ENCODE results near the gene GALNTL6.
A peak's percentile ranks its signal among the peaks of the same experiment; 100 is the strongest.
"Not testable (repeated sequence)": the region's sequence is repeated elsewhere in the genome, so short reads cannot be mapped to it uniquely, and the experiment has no call there.

Gene GALNTL6

GRCh38 chr4:172830295-172830764, 1017.1 kb downstream of the GALNTL6 start:
- DNase-seq = peak in 1 of 2 donors; percentile 2

DNA sequence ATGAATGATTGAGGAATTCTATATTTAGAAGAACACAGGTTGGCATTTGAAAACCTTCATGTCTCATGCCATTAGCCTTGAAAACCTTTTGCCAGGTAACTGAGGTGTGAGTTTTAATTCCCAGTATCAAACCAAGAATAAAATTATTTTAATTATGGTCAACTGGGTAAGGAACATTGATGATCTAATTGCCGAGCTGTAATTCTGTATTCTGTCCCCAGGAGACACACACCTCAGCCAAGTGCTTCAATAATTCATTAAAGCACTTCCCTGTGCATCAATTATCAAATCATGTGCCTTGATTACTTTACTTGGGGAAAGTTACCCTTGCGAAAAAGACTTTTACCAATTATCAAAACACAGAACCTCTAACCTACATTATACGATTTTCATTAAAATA, 1023.5 kb downstream of the GALNTL6 start:
- no peak for DNase-seq

- DNase-seq = no peak
These were observed 1024.9 kb downstream of the GALNTL6 start for GRCh38 chr4:172838111-172838510.

GRCh38 chr4:172838943-172839342, 1025.7 kb downstream of the GALNTL6 start:
- no peak for DNase-seq

DNA sequence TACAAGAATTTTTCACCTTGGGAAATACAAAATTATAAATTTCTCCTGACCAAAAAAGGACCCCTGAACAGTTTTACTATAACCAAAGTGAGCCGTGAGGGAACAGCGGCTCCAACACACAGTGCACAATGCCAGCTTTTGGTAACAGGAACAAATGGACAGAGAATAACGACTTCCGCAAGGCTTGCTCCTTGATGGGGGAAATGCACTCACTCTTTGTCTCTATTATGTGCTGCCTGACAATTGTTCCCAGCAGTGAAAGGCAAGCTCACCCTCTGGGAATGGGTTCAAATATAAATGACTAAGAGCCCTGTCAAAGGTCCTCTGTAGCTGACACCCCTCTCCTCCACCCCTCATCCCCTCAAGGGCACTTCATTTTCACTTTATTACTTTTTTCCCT, 1029.6 kb downstream of the GALNTL6 start:
- DNase-seq = no peak

DNA sequence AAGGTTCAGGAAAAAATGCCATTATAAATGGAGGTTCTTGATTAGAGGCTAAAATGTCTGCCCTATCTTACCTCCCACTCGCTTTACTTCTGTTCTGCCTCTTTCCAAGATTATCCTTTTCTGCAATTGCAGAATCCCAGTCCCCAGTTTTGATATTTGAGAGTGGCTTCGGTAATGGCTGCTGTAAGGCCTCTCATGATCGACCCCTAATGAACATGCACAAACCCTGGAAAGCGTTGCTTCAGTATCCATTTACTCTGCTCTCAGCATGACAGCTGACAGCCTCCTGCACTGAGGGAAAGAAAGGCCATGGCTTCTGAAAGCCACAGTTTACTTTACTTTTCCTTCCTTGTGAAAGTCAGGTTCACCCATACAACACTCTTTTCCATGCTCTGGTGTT, 1030.0 kb downstream of the GALNTL6 start:
- DNase-seq = no peak

DNA sequence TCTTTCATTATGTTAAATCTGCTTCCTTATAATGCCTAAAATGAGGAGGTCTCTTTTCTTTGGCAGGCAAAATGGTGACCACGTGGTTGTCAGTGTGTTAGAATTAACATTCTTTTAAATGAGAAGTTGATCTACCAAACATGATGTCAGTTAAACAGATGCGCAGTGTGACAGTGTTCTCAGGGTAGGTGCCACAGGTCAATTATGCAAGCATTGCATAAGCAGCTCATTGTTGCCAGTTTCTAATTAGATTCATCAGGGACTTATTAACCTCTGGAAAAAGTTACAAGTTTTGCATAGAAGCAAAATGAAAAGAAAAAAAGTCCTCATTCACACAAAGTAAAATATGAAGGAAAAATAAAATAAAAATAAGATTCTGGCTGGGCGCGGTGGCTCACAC, 1031.4 kb downstream of the GALNTL6 start:
- no peak for DNase-seq

- DNase-seq = no peak
These were observed 1032.1 kb downstream of the GALNTL6 start for GRCh38 chr4:172845281-172845680.

GRCh38 chr4:172850838-172851237, 1037.6 kb downstream of the GALNTL6 start:
- DNase-seq = no peak

GRCh38 chr4:172851534-172851933, 1038.3 kb downstream of the GALNTL6 start:
- no peak for DNase-seq

GRCh38 chr4:172857026-172857425, 1043.8 kb downstream of the GALNTL6 start:
- DNase-seq = no peak

- no peak for DNase-seq
These were observed 1045.6 kb downstream of the GALNTL6 start for GRCh38 chr4:172858731-172859230.

- no peak for DNase-seq
These were observed 1051.9 kb downstream of the GALNTL6 start for GRCh38 chr4:172865103-172865502.

DNA sequence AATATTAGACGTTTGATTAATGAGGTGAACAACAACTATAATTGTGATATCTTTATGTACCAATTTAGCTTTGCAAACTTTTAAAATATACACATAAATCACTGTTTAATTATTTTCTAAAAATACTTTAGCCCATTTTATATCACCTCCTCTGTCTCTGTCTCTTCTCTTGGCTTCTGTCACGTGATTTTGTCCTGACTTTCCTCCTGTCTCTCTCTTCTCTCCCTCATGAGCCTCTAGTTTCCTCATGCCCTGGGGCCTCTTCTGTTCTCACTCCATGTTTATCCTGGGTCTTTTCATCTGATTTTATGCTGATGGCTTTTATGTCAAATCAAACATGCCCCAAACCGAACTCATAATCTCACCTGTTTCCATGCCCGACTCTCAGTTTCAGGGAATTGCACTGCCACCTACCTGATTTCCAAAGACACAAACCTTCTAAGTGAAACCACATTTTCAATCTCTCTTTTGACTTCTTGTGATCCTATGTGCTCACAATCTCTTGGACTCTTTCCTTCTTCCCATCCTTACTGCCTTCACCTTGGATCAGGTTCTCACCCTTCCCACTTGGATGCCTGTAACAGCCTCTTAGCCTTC, 1052.4 kb downstream of the GALNTL6 start:
- DNase-seq = no peak

- DNase-seq = no peak
These were observed 1053.2 kb downstream of the GALNTL6 start for GRCh38 chr4:172866421-172866820.

DNA sequence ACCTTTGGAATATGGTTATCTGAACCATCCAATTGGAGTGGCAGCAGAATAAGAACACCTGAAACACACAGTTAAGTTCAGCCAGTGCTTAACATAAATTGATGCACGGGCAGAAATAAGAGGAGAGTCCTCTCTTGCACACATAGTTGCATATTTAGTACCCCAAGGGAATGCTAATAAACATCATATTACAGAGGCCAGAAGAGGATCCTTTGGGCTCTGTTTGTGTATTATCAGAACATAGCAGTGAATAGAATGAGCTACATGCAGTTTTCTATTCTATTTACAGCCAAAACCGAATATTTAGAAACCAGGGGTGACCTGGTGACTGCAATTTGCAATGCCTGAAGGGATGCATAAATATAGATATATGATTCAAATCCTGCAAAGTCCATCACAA, 1054.6 kb downstream of the GALNTL6 start:
- no peak for DNase-seq

DNA sequence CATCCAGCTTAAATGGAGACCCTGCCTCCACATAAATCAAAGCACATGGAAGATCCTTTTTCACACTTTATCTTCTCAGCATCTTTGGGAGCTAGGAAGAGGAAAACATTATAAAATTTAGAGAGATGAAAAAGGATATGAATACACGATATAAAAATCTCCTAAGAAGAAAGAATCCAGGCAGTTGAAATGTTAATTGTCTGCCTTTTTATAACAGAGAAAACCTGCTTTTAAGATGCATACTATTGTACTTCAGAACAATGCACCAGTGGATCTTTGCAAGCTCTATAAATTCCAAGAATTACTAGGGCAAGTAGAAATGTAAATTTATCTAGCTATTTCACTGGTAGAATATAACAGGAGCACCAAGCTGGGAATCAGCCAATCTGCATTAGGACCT, 1055.1 kb downstream of the GALNTL6 start:
- no peak for DNase-seq

DNA sequence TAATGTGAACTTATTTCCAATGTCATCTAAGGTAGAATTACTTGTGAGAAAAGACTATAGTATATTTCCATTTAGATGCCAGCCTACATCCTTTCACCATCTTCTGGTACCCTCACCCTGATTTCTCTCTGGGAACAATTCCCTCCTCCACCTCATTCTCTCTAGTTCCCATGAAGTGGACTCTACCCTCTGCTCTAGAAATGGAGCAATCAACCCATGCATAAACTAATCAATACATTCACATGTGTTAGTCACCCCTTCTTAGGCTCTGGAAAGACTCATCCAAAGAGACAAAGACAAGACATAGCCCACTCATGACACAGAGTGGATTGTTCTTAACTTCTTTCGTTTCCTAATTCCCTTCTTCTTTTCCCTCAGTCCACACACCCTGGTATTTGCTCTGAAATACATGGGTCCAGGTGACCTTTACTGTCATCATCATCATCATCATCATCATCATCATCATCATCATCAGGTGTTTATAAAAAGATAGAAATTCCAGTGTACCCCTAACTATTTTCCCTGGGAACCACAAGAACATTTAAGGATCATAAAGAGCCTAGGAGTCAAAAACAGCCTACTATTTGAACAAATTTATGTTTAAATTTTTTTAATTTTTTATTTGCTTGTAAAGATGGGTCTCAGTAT, 1056.5 kb downstream of the GALNTL6 start:
- no peak for DNase-seq

GRCh38 chr4:172871381-172871780, 1058.2 kb downstream of the GALNTL6 start:
- no peak for DNase-seq

- DNase-seq = no peak
These were observed 1061.7 kb downstream of the GALNTL6 start for GRCh38 chr4:172874944-172875343.

- DNase-seq = no peak
These were observed 1063.2 kb downstream of the GALNTL6 start for GRCh38 chr4:172876394-172876793.

DNA sequence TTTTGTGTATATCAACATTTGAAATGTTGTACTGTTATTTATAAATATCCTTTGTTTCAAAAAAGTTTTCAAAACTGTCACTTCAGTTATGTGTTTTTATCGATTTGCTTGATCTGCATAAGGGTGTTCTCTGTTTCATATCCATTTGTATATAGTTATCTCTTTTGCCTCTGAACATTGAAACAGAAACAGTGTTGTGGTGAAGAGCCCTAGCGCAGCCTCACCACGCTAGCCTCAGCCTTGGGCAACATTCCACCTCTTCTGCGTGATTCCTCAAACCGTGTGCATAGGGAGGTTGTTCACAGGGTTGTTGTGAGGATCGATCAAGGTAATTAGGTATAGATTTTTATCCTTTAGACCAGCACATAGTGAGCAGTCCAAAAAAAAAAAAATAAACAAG, 1068.4 kb downstream of the GALNTL6 start:
- DNase-seq = no peak

- not testable (repeated sequence) for DNase-seq
These were observed 1074.2 kb downstream of the GALNTL6 start for GRCh38 chr4:172887358-172887757.

DNA sequence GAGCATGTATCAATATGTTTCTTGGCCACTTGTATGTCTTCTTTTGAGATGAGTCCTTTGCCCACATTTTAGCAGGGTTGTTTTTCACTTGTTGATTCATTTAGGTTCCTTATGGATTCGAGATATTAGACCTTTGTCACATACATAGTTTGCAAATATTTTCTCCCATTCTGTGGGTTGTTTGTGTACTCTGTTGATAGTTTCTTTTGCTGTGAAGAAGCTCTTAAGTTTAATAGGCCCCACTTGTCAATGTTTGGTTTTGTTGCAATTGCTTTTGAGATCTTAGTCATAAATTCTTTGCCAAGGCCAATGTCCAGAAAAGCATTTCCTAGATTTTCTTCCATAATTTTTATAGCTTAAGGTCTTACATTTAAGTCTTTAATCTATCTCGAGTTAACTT, 1074.8 kb downstream of the GALNTL6 start:
- DNase-seq = no peak

DNA sequence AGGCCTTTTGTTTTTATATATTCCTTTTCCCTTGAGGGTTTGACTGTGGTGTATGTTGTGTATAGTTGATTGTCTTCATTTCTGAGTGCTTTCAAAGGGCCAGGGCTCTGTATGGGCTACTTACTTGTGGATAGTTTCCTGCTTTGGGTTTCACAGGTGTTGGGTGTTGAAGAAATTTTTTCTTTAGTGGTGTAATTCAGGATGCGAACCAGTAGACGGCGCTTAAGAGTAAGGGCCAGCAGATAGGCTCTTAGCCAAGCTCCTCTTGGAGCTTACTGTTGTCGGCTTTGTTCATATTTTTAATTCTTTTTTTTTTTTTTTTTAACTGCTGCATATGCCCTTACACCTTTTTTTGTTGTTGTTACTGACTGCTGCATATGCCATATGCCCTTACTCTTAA, 1079.1 kb downstream of the GALNTL6 start:
- no peak for DNase-seq
